Neutrophil (primary cell): ENCODE data around the gene XBP1.
"Not testable (repeated sequence)": the region's sequence is repeated elsewhere in the genome, so short reads cannot be mapped to it uniquely, and the experiment has no call there.

Experiments
- H3K27ac ChIP-seq: fragments of 200-600 bp; sonication (generic); 2 replicates; pipeline ENCODE4 v1.5.1; 2016; ENCODE audit warnings: mild to moderate bottlenecking, moderate library complexity
- H3K27me3 ChIP-seq: fragments of 200-600 bp; sonication (generic); 2 replicates; pipeline ENCODE4 v1.6.0; 2016; ENCODE audit warnings: mild to moderate bottlenecking
- H3K36me3 ChIP-seq: fragments of 200-600 bp; sonication (generic); 2 replicates; pipeline ENCODE4 v1.5.1; 2017
- H3K4me1 ChIP-seq, 2 experiments: fragments of 200-600 bp in 1 of 2; sonication (generic) in 1 of 2; 1 replicate in 1 of 2; 2 replicates in 1 of 2; pipeline versions ENCODE4 v1.5.1 to v1.6.1; 2013 to 2016; ENCODE audit warnings: low read depth in 1 of 2, low read length in 1 of 2, mild to moderate bottlenecking in 1 of 2, moderate library complexity in 1 of 2; ENCODE audit not compliant: control insufficient read depth in 1 of 2, insufficient read depth in 1 of 2
- H3K4me3 ChIP-seq, 2 experiments: fragments of 200-600 bp in 1 of 2; sonication (generic) in 1 of 2; 1 replicate in 1 of 2; 2 replicates in 1 of 2; pipeline ENCODE4 v1.5.1; 2013 to 2016; ENCODE audit warnings: low read depth in 1 of 2, low read length in 1 of 2, mild to moderate bottlenecking in 1 of 2, moderate library complexity in 1 of 2
- H3K9me3 ChIP-seq: fragments of 200-600 bp; sonication (generic); 2 replicates; pipeline ENCODE4 v1.5.1; 2016
- CTCF ChIP-seq: fragments of 200-600 bp; sonication (generic); IDR thresholded peaks from 2 replicates; pipeline ENCODE4 v1.5.1; 2016; ENCODE audit warnings: antibody characterized with exemption

The XBP1 gene

GRCh38 chr22:28808716-28809355, 8.5 kb upstream of the XBP1 start:
- TF ChIP-seq CTCF, result no peak
- H3K27me3 ChIP-seq, result no peaks in the 10 kb centered on the region
- no peak overlapping the region for H3K4me3 ChIP-seq
- peaks cover 37 to 48% of the 10 kb centered on the region in 2 experiments for H3K4me1 ChIP-seq
- H3K27ac ChIP-seq, result no peak overlapping the region
- no peaks in the 10 kb centered on the region for H3K36me3 ChIP-seq
- H3K9me3 ChIP-seq, result no peaks in the 10 kb centered on the region

GRCh38 chr22:28805426-28805825, 5.1 kb upstream of the XBP1 start:
- not testable (repeated sequence) for H3K27ac ChIP-seq, H3K36me3 ChIP-seq, H3K9me3 ChIP-seq, H3K4me3 ChIP-seq, H3K27me3 ChIP-seq
- peaks cover 39 to 41% of the 10 kb centered on the region in 2 experiments for H3K4me1 ChIP-seq

GRCh38 chr22:28802595-28803123, 2.3 kb upstream of the XBP1 start:
- no peak for TF ChIP-seq CTCF
- no peaks in the 10 kb centered on the region for H3K27me3 ChIP-seq
- peak overlapping the region in 1 of 2 experiments; percentile 93 for H3K4me3 ChIP-seq
- H3K27ac ChIP-seq, result no peak overlapping the region
- H3K4me1 ChIP-seq, result peaks cover 42 to 47% of the 10 kb centered on the region in 2 experiments
- no peaks in the 10 kb centered on the region for H3K36me3 ChIP-seq
- no peaks in the 10 kb centered on the region for H3K9me3 ChIP-seq

GRCh38 chr22:28801845-28802594, 1.7 kb upstream of the XBP1 start:
- Histone ChIP-seq H3K27ac (no peak overlapping the region), H3K4me3 (peak overlapping the region; percentile 91 to 93), H3K4me1 (peaks cover 41 to 47% of the 10 kb centered on the region in 2 experiments), H3K27me3 (no peaks in the 10 kb centered on the region), H3K9me3 (no peaks in the 10 kb centered on the region), H3K36me3 (no peaks in the 10 kb centered on the region)
- no peak for TF ChIP-seq CTCF

- TF ChIP-seq CTCF, result no peak
These were observed 612 bp downstream of the XBP1 start for GRCh38 chr22:28799606-28800307.

More at GRCh38 chr22:28799606-28800307, 612 bp downstream of the XBP1 start:
- peak overlapping the region; percentile 83 for H3K27ac ChIP-seq
- peaks cover 18% of the 10 kb centered on the region for H3K36me3 ChIP-seq
- H3K4me1 ChIP-seq, result peaks cover 41 to 47% of the 10 kb centered on the region in 2 experiments
- no peaks in the 10 kb centered on the region for H3K27me3 ChIP-seq
- peak overlapping the region; percentile 91 to 93 for H3K4me3 ChIP-seq
- H3K9me3 ChIP-seq, result no peaks in the 10 kb centered on the region
